ENCODE measurements around the gene B3GAT1. TPM values are rescaled to one million over a fixed set of nuclear protein-coding genes. Genes with fewer than 3 reads are reported as not detected.

The B3GAT1 gene
- total RNA-seq, 4 donors from 2014 or later, result 0.13 to 0.58 (median 0.44) TPM; not detected in 1

DNA sequence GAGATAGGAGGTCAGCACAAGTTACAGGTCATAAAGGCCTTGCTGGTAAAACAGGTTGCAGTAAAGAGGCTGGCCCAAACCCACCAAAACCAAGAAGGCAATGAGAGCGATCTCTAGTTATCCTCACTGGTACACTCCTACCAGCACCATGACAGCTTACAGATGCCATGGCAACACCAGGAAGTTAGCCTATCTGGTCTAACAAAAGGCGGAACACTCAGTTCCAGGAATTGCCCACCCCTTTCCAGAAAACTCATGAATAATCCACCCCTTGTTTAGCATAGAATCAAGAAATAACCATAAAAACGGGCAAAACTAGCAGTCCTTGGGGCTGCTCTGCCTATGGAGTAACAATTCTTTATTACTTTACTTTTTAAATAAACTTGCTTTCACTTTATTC is 43.5 kb upstream of the B3GAT1 start:
- no peak overlapping the region for H3K4me3 ChIP-seq (ENCODE audit: low read depth, poor library complexity, severe bottlenecking)
- no peak for DNase-seq (ENCODE audit: low spot score in 2 of 2)
- TF ChIP-seq, protein P1, sequence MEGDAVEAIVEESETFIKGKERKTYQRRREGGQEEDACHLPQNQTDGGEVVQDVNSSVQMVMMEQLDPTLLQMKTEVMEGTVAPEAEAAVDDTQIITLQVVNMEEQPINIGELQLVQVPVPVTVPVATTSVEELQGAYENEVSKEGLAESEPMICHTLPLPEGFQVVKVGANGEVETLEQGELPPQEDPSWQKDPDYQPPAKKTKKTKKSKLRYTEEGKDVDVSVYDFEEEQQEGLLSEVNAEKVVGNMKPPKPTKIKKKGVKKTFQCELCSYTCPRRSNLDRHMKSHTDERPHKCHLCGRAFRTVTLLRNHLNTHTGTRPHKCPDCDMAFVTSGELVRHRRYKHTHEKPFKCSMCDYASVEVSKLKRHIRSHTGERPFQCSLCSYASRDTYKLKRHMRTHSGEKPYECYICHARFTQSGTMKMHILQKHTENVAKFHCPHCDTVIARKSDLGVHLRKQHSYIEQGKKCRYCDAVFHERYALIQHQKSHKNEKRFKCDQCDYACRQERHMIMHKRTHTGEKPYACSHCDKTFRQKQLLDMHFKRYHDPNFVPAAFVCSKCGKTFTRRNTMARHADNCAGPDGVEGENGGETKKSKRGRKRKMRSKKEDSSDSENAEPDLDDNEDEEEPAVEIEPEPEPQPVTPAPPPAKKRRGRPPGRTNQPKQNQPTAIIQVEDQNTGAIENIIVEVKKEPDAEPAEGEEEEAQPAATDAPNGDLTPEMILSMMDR (IDR thresholded peaks at IDR 0.05), result no peak
- TF ChIP-seq POLR2A (IDR thresholded peaks at IDR 0.05), result no peak
- WGBS, 2 donors, result 71 to 74% methylated on average over 3 of the region's 3 CpGs
- intact Hi-C loops (cut with DNase I; ENCODE audit: low total_unique reads), result no loop called here

DNA sequence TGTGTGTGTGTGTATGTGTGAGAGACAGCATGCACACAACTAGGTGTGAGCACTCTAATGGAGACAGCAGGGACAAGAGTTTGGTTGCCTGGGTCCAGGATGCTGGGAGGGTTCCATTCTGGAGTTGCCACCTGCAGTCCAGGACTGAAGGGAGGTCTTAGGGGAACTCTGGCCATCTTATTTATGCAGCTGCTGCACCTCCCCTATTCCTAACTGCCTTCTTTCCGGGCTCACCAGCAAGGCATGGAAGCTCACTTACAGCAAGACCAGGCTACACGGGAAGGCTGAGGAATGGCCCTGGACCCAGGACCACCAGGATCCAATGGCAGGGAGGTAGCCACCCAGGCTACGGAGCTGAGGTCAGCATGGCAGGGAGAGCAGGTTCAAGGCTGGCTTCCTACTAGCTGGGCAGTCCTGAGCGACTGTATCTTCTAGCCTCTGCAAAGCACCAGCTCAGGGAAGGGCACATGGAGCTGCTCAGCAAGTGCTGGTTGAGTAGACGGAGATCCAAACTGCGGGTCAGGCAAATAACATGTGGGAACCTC is 42.2 kb upstream of the B3GAT1 start:
- intact Hi-C loops (cut with DNase I; ENCODE audit: low total_unique reads), result no loop called here
- DNase-seq (ENCODE audit: low spot score in 2 of 2), result no peak
- WGBS, 2 donors, result 90 to 91% methylated on average over 6 of the region's 6 CpGs
- H3K4me3 ChIP-seq (ENCODE audit: low read depth, poor library complexity, severe bottlenecking), result no peak overlapping the region
- TF ChIP-seq, protein P1 (IDR thresholded peaks at IDR 0.05), result no peak
- no peak for TF ChIP-seq POLR2A (IDR thresholded peaks at IDR 0.05)

- intact Hi-C loops (cut with DNase I; ENCODE audit: low total_unique reads), result no loop called here
Measured at GRCh38 chr11:134453441-134453840, 41.4 kb upstream of the B3GAT1 start.

GRCh38 chr11:134452838-134453155 is 40.8 kb upstream of the B3GAT1 start:
- 85 to 89% methylated on average over 5 of the region's 5 CpGs for WGBS, 2 donors
- intact Hi-C loops (cut with DNase I; ENCODE audit: low total_unique reads), result no loop called here
- TF ChIP-seq, protein P1 (IDR thresholded peaks at IDR 0.05), result no peak
- no peak for TF ChIP-seq POLR2A (IDR thresholded peaks at IDR 0.05)
- H3K4me3 ChIP-seq (ENCODE audit: low read depth, poor library complexity, severe bottlenecking), result no peak overlapping the region
- DNase-seq (ENCODE audit: low spot score in 2 of 2), result no peak

More at GRCh38 chr11:134453441-134453840, 41.4 kb upstream of the B3GAT1 start:
- 62 to 74% methylated on average over 6 of the region's 6 CpGs for WGBS, 2 donors
- TF ChIP-seq POLR2A (IDR thresholded peaks at IDR 0.05), result no peak
- TF ChIP-seq, protein P1 (IDR thresholded peaks at IDR 0.05), result no peak
- DNase-seq (ENCODE audit: low spot score in 2 of 2), result no peak
- H3K4me3 ChIP-seq (ENCODE audit: low read depth, poor library complexity, severe bottlenecking), result no peak overlapping the region

GRCh38 chr11:134452026-134452837 is 40.2 kb upstream of the B3GAT1 start:
- no peak for DNase-seq (ENCODE audit: low spot score in 2 of 2)
- 76 to 78% methylated on average over 13 to 14 of the region's 14 CpGs for WGBS, 2 donors
- H3K4me3 ChIP-seq (ENCODE audit: low read depth, poor library complexity, severe bottlenecking), result no peak overlapping the region
- TF ChIP-seq, protein P1 (IDR thresholded peaks at IDR 0.05), result no peak
- TF ChIP-seq POLR2A (IDR thresholded peaks at IDR 0.05), result no peak
- intact Hi-C loops (cut with DNase I; ENCODE audit: low total_unique reads), result no loop called here

Measured in lower leg skin (tissue), 4 donors.